H1 (cell line): Measurements from ENCODE around the gene PCED1B. TPM values are rescaled to one million over a fixed set of nuclear protein-coding genes. Genes with fewer than 3 reads are reported as not detected.
"Not testable (repeated sequence)": the region's sequence is repeated elsewhere in the genome, so short reads cannot be mapped to it uniquely, and the experiment has no call there.

Experiments used
- CTCF ChIA-PET: fragments of 300-600 bp; sonication (Branson Sonifier 250); formaldehyde crosslinking; loops from one replicate; lab custom pipeline; 2021; ENCODE audit not compliant: partially characterized antibody; lab: Charles Lee
- POLR2A ChIA-PET: fragments of 300-600 bp; sonication (Branson Sonifier 250); formaldehyde crosslinking; loops from one replicate; lab custom pipeline; 2021; ENCODE audit warnings: inconsistent platforms; ENCODE audit not compliant: partially characterized antibody; lab: Charles Lee
- DNase-seq, 2 experiments: peaks; one replicate each; pipeline versions ENCODE4 v3.0.0 to v3.0.0-alpha.2; 2010 to 2022; ENCODE audit warnings: low spot score in 2 of 2, low read depth in 1 of 2, mixed read lengths in 1 of 2
- FAIRE-seq: peaks from 2 replicates; lab custom pipeline; 2011; peaks lifted over from hg19 to GRCh38; lab: Jason Lieb, UNC
- H2AFZ ChIP-seq: 2 replicates; pipeline ENCODE4 v1.8.1; 2012; ENCODE audit warnings: low read length, inconsistent platforms
- H2AK5ac ChIP-seq: 2 replicates; pipeline ENCODE4 v1.6.1; 2013; ENCODE audit warnings: low read depth, low read length
- H2BK120ac ChIP-seq: replicated peaks from 2 replicates; pipeline ENCODE3; 2013; ENCODE audit warnings: low read depth, low read length, inconsistent platforms
- H2BK12ac ChIP-seq: 2 replicates; pipeline ENCODE4 v1.6.1; 2013; ENCODE audit warnings: low read depth, low read length
- H2BK15ac ChIP-seq: 2 replicates; pipeline ENCODE4 v1.6.1; 2013; ENCODE audit warnings: low read length
- H2BK20ac ChIP-seq: 2 replicates; pipeline ENCODE4 v1.6.1; 2013; ENCODE audit warnings: low read length
- H2BK5ac ChIP-seq: 2 replicates; pipeline ENCODE4 v1.6.1; 2013; ENCODE audit warnings: low read depth, low read length
- H3K14ac ChIP-seq: 2 replicates; pipeline ENCODE4 v1.6.1; 2013; ENCODE audit warnings: inconsistent platforms; ENCODE audit not compliant: insufficient read length
- H3K18ac ChIP-seq: 2 replicates; pipeline ENCODE4 v1.6.1; 2013; ENCODE audit warnings: low read length; ENCODE audit errors: extremely low read depth
- H3K23ac ChIP-seq: 2 replicates; pipeline ENCODE4 v1.6.1; 2013; ENCODE audit warnings: inconsistent platforms; ENCODE audit not compliant: insufficient read length
- H3K23me2 ChIP-seq: 2 replicates; pipeline ENCODE4 v1.6.1; 2013; ENCODE audit warnings: low read depth, low read length
- H3K27ac ChIP-seq: 2 replicates; pipeline ENCODE4 v1.6.1; 2011; ENCODE audit warnings: low read depth, low read length, inconsistent platforms
- H3K27me3 ChIP-seq, 4 experiments: replicated peaks in 1 of 4; 1 replicate in 1 of 4; 2 replicates in 3 of 4; pipeline versions ENCODE4 v1.6.1 to v1.8.1; 2011 to 2013; ENCODE audit warnings: low read length in 3 of 4, mild to moderate bottlenecking in 3 of 4, inconsistent platforms in 2 of 4, mixed read lengths in 2 of 4, moderate library complexity in 1 of 4; ENCODE audit not compliant: control insufficient read depth in 3 of 4, insufficient read depth in 3 of 4; ENCODE audit errors: extremely low read depth in 1 of 4
- H3K36me3 ChIP-seq, 4 experiments: 2 replicates each; pipeline versions ENCODE4 v1.6.1 to v1.8.1; 2011 to 2013; ENCODE audit warnings: mild to moderate bottlenecking in 4 of 4, low read length in 3 of 4, moderate library complexity in 2 of 4, control low read depth in 1 of 4, inconsistent platforms in 1 of 4; ENCODE audit not compliant: insufficient read depth in 4 of 4, control insufficient read depth in 2 of 4
- H3K4ac ChIP-seq: replicated peaks from 2 replicates; pipeline ENCODE3; 2013; ENCODE audit warnings: low read length, low read depth, mixed read lengths, inconsistent platforms; ENCODE audit not compliant: insufficient read length
- H3K4me1 ChIP-seq, 4 experiments: replicated peaks in 1 of 4; 1 replicate in 1 of 4; 2 replicates in 3 of 4; pipeline versions ENCODE4 v1.6.1 to v1.8.1; 2011 to 2013; ENCODE audit warnings: low read length in 3 of 4, inconsistent platforms in 2 of 4, mixed read lengths in 1 of 4; ENCODE audit not compliant: insufficient read depth in 4 of 4, control insufficient read depth in 3 of 4
- H3K4me2 ChIP-seq, 2 experiments: 2 replicates each; pipeline versions ENCODE4 v1.6.1 to v1.8.1; 2011 to 2013; ENCODE audit warnings: low read depth in 2 of 2, low read length in 2 of 2, control low read depth in 1 of 2, inconsistent platforms in 1 of 2, mild to moderate bottlenecking in 1 of 2; ENCODE audit not compliant: insufficient read depth in 1 of 2
- H3K4me3 ChIP-seq, 4 experiments: fragments of 200-600, 300-600 bp in 1 of 4; sonication (generic), shearing (Covaris generic), sonication (Bioruptor Twin) in 1 of 4; 2 replicates each; pipeline versions ENCODE4 v1.5.1 to v1.8.1; 2011 to 2016; ENCODE audit warnings: low read length in 4 of 4, low read depth in 3 of 4, control low read depth in 2 of 4, inconsistent platforms in 2 of 4, mild to moderate bottlenecking in 2 of 4, mixed read lengths in 1 of 4, moderate library complexity in 1 of 4; ENCODE audit not compliant: insufficient read depth in 2 of 4; ENCODE audit errors: extremely low read depth in 1 of 4
- H3K56ac ChIP-seq: replicated peaks from 2 replicates; pipeline ENCODE3; 2013; ENCODE audit warnings: low read depth, mild to moderate bottlenecking, mixed read lengths, low read length, inconsistent platforms; ENCODE audit not compliant: insufficient read length
- H3K79me1 ChIP-seq: 2 replicates; pipeline ENCODE4 v1.6.1; 2013; ENCODE audit warnings: low read depth, low read length, control low read depth
- H3K79me2 ChIP-seq, 2 experiments: 2 replicates each; pipeline versions ENCODE4 v1.6.1 to v1.8.1; 2012 to 2013; ENCODE audit warnings: low read length in 2 of 2, mild to moderate bottlenecking in 2 of 2, inconsistent platforms in 1 of 2; ENCODE audit not compliant: insufficient read depth in 2 of 2, control insufficient read depth in 1 of 2
- H3K9ac ChIP-seq, 4 experiments: replicated peaks in 1 of 4; 1 replicate in 1 of 4; 2 replicates in 3 of 4; pipeline versions ENCODE4 v1.6.1 to v1.8.1; 2011 to 2013; ENCODE audit warnings: low read depth in 3 of 4, low read length in 3 of 4, control low read depth in 2 of 4, mild to moderate bottlenecking in 2 of 4, moderate library complexity in 2 of 4, inconsistent platforms in 1 of 4; ENCODE audit errors: extremely low read depth in 1 of 4
- H3K9me3 ChIP-seq, 2 experiments: 2 replicates each; pipeline versions ENCODE4 v1.6.1 to v1.8.1; 2012 to 2013; ENCODE audit warnings: mild to moderate bottlenecking in 2 of 2, moderate library complexity in 2 of 2, control low read depth in 1 of 2, inconsistent platforms in 1 of 2, low read depth in 1 of 2, low read length in 1 of 2, mixed read lengths in 1 of 2; ENCODE audit not compliant: insufficient read depth in 2 of 2
- H4K20me1 ChIP-seq, 2 experiments: replicated peaks in 1 of 2; 2 replicates each; pipeline versions ENCODE3 to v1.8.1; 2011 to 2013; ENCODE audit warnings: inconsistent platforms in 2 of 2, low read length in 2 of 2, mild to moderate bottlenecking in 1 of 2; ENCODE audit not compliant: insufficient read depth in 2 of 2, control insufficient read depth in 1 of 2
- H4K5ac ChIP-seq: 2 replicates; pipeline ENCODE4 v1.6.1; 2013; ENCODE audit warnings: low read length, low read depth, mixed read lengths, inconsistent platforms; ENCODE audit not compliant: insufficient read length
- H4K8ac ChIP-seq: 2 replicates; pipeline ENCODE4 v1.8.0; 2013; ENCODE audit warnings: mild to moderate bottlenecking, moderate library complexity, low read length, inconsistent platforms; ENCODE audit not compliant: insufficient read depth; ENCODE audit errors: extremely low read depth
- H4K91ac ChIP-seq: replicated peaks from 2 replicates; pipeline ENCODE3; 2013; ENCODE audit warnings: low read length, mixed read lengths, inconsistent platforms; ENCODE audit not compliant: insufficient read length
- JUND ChIP-seq: IDR thresholded peaks from 2 replicates; pipeline ENCODE4 v1.6.1; 2011; ENCODE audit warnings: mild to moderate bottlenecking, improper control_type of control experiment, low read length
- TEAD4 ChIP-seq: IDR thresholded peaks from 2 replicates; pipeline ENCODE4 v1.6.1; 2012; ENCODE audit warnings: low read depth, low read length, inconsistent platforms, mixed read lengths
- whole genome bisulfite sequencing, 2 experiments: shearing (Covaris generic) in 1 of 2; methylation state at CpG; one replicate each; pipeline versions ENCODE4 v1.1.6 to v1.1.7; 2013 to 2015; ENCODE audit warnings: low lambda C conversion rate in 2 of 2, mixed read lengths in 2 of 2, inconsistent platforms in 1 of 2, low coverage in 1 of 2, missing lambda C conversion rate in 1 of 2; ENCODE audit not compliant: insufficient replicate concordance in 2 of 2, insufficient coverage in 1 of 2, insufficient read length in 1 of 2; ENCODE audit errors: extremely low coverage in 1 of 2, missing lambda C conversion rate in 1 of 2; 5-methylcytosine and 5-hydroxymethylcytosine counted together
- polyA plus RNA-seq, 7 experiments: library from polyadenylated mRNA; depleted of rRNA in 3 of 7; stranded (reverse) in 5 of 7; unstranded in 2 of 7; fragments of >200 nt in 5 of 7; fragments of 200-250 nt in 2 of 7; gene quantifications; 1 replicate in 5 of 7; 2 replicates in 1 of 7; 4 replicates in 1 of 7; pipeline versions ENCODE4 v1.2.1 to v1.2.3, GENCODE V29; 2011 to 2013; ENCODE audit warnings: missing spikeins in 2 of 7, mixed read lengths in 2 of 7
- total RNA-seq: library from RNA; stranded (reverse); fragmentation: NEBNext Ultra II Directional; extraction: Animal tissue kit (Norgen Biotek cat#: 25700); gene quantifications from 2 replicates; pipeline ENCODE4 v1.2.1, GENCODE V29; 2021

PCED1B gene
- total and polyA plus RNA-seq, 2 of the 8 experiments (the other 6 are each of a cell fraction or from before 2014, with no cell fraction given), result 4.7 to 5.4 TPM

- no peak for TF ChIP-seq TEAD4
- TF ChIP-seq JUND, result 0 out of 2 replicates have a peak, but pooled peaks have one; percentile 9
- Histone ChIP-seq H3K36me3 (no peaks in the 10 kb centered on the region), H4K8ac (no peak overlapping the region), H3K18ac (no peak overlapping the region), H4K91ac (no peak overlapping the region), H2BK15ac (no peak overlapping the region), H3K4me3 (no peak overlapping the region), H2AFZ (no peak overlapping the region), H2BK20ac (no peak overlapping the region), H3K27me3 (no peaks in the 10 kb centered on the region), H3K14ac (no peak overlapping the region), H3K9ac (no peak overlapping the region), H2BK5ac (no peak overlapping the region), H3K9me3 (no peaks in the 10 kb centered on the region), H3K4me2 (no peak overlapping the region), H3K23ac (no peak overlapping the region), H3K27ac (no peak overlapping the region), H3K4ac (no peak overlapping the region), H3K56ac (no peak overlapping the region), H2BK120ac (no peak overlapping the region), H3K4me1 (no peaks in the 10 kb centered on the region), H3K79me2 (no peaks in the 10 kb centered on the region), H3K79me1 (no peaks in the 10 kb centered on the region), H4K20me1 (no peaks in the 10 kb centered on the region), H3K23me2 (no peaks in the 10 kb centered on the region), H2AK5ac (no peak overlapping the region), H4K5ac (no peak overlapping the region), H2BK12ac (no peak overlapping the region)
- FAIRE-seq, result no peak
- ChIA-PET CTCF (no interaction called here), POLR2A (no interaction called here)
- no peak for DNase-seq
- 91% methylated on average over 1 of the region's 1 CpG; no CpG with 5 or more reads in 1 of the 2 experiments for WGBS, 2 experiments
These were observed 198.6 kb downstream of the PCED1B start for GRCh38 chr12:47277972-47278448.

GRCh38 chr12:47279758-47280157 is 200.3 kb downstream of the PCED1B start:
- H2BK12ac ChIP-seq, H2BK120ac ChIP-seq, H3K4me1 ChIP-seq, H3K36me3 ChIP-seq, DNase-seq, H3K27ac ChIP-seq, H3K4me3 ChIP-seq, H3K14ac ChIP-seq, H4K5ac ChIP-seq, H3K4me2 ChIP-seq, H3K9me3 ChIP-seq, H4K91ac ChIP-seq, H2BK5ac ChIP-seq, POLR2A ChIA-PET, H3K79me1 ChIP-seq, H2BK15ac ChIP-seq, H2AK5ac ChIP-seq, H4K8ac ChIP-seq, H3K9ac ChIP-seq, H4K20me1 ChIP-seq, H3K79me2 ChIP-seq, H3K4ac ChIP-seq, FAIRE-seq, H2BK20ac ChIP-seq, CTCF ChIA-PET, H2AFZ ChIP-seq, H3K18ac ChIP-seq, H3K27me3 ChIP-seq, H3K23ac ChIP-seq, H3K56ac ChIP-seq, H3K23me2 ChIP-seq: not testable (repeated sequence)
- 99% methylated on average over 8 of the region's 8 CpGs; no CpG with 5 or more reads in 1 of the 2 experiments for WGBS, 2 experiments
